Activated CD8-positive, alpha-beta memory T cell treated with anti-CD3 and anti-CD28 coated beads, Interleukin-2, amount 50 U/mL, for 1 hour (primary cell): Measurements from ENCODE around the gene CA10.

Experiments
- DNase-seq: peaks from one replicate; pipeline ENCODE4 v3.0.0-alpha.2; 2020; ENCODE audit errors: extremely low read depth

The CA10 gene

GRCh38 chr17:51873302-51873701 is 285.2 kb downstream of the CA10 start:
- no peak for DNase-seq

- no peak for DNase-seq
Measured at GRCh38 chr17:51869387-51869786, 289.1 kb downstream of the CA10 start.

DNA sequence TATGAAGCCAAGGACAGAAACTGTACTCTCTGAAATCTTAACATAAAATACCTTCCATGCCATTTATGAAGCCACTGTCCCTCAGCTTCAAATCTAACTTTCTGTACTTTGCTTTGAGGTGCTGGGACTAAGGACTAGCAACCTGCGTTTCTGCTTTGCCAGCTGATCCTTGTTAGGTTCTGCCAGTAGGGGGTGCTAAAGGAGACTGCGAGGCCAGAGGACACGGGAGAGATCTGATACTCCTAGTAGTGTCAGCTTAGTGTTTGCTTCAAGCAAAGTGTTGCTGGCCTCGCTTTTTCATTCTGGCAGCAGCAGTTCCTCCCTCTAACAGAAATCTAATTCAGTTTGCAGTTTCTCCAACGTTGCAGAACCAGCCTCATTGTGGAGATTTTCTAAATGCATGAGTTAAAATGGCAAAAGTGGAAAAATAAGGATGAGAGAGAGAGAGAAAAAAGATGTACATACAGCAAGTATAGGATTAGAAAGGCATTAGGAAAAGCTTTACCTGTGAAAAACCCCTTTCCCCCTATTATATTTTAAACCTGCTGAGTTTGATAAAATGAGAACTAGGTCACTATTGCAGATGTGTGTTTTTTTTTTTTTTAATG is 297.5 kb downstream of the CA10 start:
- DNase-seq: no peak

- DNase-seq: no peak
Measured at GRCh38 chr17:51857052-51857597, 301.4 kb downstream of the CA10 start.

GRCh38 chr17:51855806-51856205 is 302.7 kb downstream of the CA10 start:
- no peak for DNase-seq

- DNase-seq: no peak
Measured at GRCh38 chr17:51853857-51854256, 304.7 kb downstream of the CA10 start.

DNA sequence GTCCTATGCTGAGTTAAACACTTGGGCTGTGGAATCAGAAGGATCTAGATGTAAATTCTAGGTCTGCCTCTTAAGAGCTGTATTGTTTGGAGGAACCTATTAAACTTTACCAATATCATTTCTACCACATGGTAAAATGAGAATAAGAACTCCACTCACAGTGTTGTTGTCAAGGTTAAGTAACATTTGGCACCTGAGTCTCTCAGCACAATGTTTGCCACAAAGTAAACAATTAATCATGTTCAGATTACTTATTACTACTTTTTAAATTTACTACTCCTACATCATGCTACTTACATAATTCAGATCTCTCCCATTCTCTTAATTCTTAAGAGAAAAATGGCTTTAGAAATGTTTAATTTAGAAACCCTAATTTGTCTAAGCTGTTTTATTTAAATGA is 305.9 kb downstream of the CA10 start:
- no peak for DNase-seq

DNA sequence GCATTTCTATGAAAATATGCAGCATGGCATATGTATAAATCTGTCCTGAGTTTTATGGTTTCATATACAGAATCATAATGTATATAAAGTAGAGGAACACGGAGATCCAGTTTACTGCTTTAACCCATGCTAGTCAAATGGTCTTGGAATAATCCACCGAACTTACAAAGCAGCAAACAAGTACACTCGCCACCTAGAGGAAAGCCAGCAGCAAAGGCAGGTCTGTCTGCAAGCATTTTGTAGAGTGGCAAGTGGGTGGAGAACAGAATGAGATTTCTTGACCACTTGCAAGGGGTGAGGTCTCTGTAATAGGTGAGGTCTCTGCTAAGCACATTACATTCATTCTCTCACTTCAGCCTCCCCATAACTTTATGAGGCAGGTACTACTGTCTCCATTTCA is 308.3 kb downstream of the CA10 start:
- no peak for DNase-seq

GRCh38 chr17:51848451-51848850 is 310.1 kb downstream of the CA10 start:
- DNase-seq: no peak

- no peak for DNase-seq
Measured at GRCh38 chr17:51846566-51846965, 311.9 kb downstream of the CA10 start.

DNA sequence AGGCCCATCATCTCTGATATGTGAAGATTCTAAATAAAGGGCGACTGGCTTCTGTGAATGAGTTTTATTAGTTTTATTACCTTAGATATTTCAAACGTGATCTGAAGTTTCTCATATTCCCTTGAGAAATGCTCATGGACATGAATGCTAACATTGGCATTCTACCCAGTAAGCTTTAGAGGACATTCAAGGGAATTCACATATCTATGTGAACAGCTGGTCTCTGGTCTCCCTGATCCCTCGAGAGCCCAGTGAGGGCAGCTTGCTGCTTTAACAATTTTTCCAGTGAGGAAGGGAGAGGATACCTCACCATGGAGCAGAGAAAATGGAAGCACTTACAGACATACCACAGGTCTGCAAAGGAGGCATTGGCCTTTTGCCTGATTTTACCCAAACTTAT is 312.7 kb downstream of the CA10 start:
- no peak for DNase-seq

GRCh38 chr17:51842763-51843162 is 315.8 kb downstream of the CA10 start:
- DNase-seq: no peak

GRCh38 chr17:51841669-51842068 is 316.8 kb downstream of the CA10 start:
- DNase-seq: no peak

- no peak for DNase-seq
Measured at GRCh38 chr17:51840688-51841087, 317.8 kb downstream of the CA10 start.

GRCh38 chr17:51833620-51834019 is 324.9 kb downstream of the CA10 start:
- no peak for DNase-seq

GRCh38 chr17:51833045-51833444 is 325.5 kb downstream of the CA10 start:
- no peak for DNase-seq

DNA sequence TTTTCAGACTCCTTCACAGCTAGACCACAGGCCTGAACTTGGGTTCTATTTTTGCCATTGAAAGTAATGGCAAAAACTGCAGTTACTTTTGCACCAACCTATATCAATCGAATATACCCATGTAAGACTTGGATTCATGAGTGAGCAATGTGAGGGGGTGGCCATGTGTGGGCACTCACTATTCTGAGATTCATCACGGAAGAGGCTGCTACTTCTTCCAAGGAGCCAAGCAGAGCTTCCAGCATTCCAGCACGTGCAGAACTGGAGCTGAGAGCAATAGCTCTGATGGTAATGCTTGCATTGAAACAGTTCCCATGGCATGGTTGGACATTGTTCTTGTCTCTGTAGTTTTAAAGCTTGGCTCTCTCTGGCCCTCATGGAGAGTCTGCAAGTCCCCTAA is 327.6 kb downstream of the CA10 start:
- no peak for DNase-seq

DNA sequence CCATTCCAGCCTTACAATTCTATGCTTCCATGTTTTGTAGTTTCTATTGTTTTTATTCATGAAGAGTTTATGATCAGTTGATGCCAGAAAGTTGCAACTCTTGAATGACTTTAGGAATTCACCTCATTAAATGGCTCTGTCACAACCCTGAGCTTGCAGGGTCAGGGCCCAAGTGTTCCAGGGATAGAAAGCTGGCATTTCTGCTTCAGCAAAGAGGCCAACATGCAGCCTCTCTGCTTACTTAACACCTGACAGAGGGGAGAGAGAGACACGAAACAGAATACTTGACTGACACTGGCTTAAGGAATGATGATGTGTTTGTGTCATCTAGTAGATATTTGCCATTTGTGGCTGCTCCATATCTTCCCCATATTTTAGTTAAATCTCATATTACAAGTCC is 328.1 kb downstream of the CA10 start:
- no peak for DNase-seq

- DNase-seq: no peak
Measured at GRCh38 chr17:51828901-51829300, 329.6 kb downstream of the CA10 start.

- no peak for DNase-seq
Measured at GRCh38 chr17:51827140-51827539, 331.4 kb downstream of the CA10 start.

GRCh38 chr17:51820766-51821165 is 337.7 kb downstream of the CA10 start:
- DNase-seq: no peak

- DNase-seq: no peak
Measured at GRCh38 chr17:51820252-51820651, 338.3 kb downstream of the CA10 start.

GRCh38 chr17:51819341-51820219 is 338.9 kb downstream of the CA10 start:
- DNase-seq: no peak
